GM13977 (cell line): ENCODE results near the gene ARHGAP24.

Experiments
- DNase-seq: peaks from one replicate; pipeline ENCODE4 v3.0.0; 2012; ENCODE audit warnings: low spot score
- in situ Hi-C: fragments of 300-500 bp; cut with MboI; formaldehyde crosslinking; loops from one replicate; pipeline ENCODE4 v1.12.0; 2022; ENCODE audit warnings: low sequenced_read_pairs, low pct_unique_long_range_greater_than_20kb, mixed read lengths, inconsistent platforms; ENCODE audit not compliant: unreplicated experiment
- TF ChIP-seq, protein P1 (sequence below): IDR thresholded peaks from 2 replicates; pipeline ENCODE4 v1.5.1; 2012; ENCODE audit warnings: mild to moderate bottlenecking, control low read depth; ENCODE audit not compliant: insufficient read depth; ENCODE audit errors: extremely low read depth, missing control alignments

Gene ARHGAP24

GRCh38 chr4:85696661-85697060, 221.7 kb downstream of the ARHGAP24 start:
- TF ChIP-seq, protein P1, sequence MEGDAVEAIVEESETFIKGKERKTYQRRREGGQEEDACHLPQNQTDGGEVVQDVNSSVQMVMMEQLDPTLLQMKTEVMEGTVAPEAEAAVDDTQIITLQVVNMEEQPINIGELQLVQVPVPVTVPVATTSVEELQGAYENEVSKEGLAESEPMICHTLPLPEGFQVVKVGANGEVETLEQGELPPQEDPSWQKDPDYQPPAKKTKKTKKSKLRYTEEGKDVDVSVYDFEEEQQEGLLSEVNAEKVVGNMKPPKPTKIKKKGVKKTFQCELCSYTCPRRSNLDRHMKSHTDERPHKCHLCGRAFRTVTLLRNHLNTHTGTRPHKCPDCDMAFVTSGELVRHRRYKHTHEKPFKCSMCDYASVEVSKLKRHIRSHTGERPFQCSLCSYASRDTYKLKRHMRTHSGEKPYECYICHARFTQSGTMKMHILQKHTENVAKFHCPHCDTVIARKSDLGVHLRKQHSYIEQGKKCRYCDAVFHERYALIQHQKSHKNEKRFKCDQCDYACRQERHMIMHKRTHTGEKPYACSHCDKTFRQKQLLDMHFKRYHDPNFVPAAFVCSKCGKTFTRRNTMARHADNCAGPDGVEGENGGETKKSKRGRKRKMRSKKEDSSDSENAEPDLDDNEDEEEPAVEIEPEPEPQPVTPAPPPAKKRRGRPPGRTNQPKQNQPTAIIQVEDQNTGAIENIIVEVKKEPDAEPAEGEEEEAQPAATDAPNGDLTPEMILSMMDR: no peak
- in situ Hi-C loops: no loop called here
- no peak for DNase-seq

DNA sequence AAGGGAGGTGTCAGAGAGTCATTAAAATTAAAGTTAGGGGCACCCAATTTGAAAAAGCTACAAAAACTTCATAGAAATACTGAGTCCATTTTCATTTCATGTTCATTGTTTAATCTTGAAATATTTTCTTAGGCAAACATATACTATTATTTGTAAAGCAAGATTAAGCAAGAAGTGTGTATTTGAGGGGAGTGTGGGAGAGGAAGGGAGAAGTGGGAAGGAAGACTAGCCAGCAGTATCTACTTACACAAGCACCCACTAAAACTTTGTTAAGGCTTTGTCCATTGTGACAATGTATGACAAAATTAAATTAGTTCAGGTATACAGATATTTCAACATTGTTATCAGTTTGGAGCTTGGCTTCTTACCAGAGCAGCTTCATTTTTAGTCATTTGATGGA, 222.9 kb downstream of the ARHGAP24 start:
- TF ChIP-seq, protein P1: no peak
- no peak for DNase-seq
- in situ Hi-C loops: no loop called here

GRCh38 chr4:85700362-85700761, 225.4 kb downstream of the ARHGAP24 start:
- DNase-seq: no peak
- TF ChIP-seq, protein P1: no peak
- in situ Hi-C loops: no loop called here

GRCh38 chr4:85701861-85702321, 226.9 kb downstream of the ARHGAP24 start:
- in situ Hi-C loops: no loop called here
- DNase-seq: peak; percentile 33
- TF ChIP-seq, protein P1: no peak

DNA sequence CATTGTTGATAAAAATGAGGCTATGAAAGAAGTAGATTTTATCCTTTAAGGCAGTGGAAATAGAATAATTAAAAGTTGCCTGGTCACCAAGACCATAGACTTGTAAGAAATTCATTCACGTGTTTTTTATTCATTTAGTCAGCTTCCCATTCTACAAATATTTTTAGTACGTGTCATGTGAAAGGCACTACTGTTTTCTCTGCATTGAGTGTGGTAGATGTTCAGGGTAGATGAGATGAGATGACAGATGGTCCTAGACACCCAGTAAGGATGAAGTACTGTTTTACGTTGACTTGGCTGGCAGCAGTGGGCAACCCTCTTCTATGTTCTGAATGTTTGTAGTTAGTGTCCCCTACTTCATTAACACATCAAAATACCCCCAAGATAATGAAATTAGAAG, 228.1 kb downstream of the ARHGAP24 start:
- no peak for DNase-seq
- TF ChIP-seq, protein P1: no peak
- in situ Hi-C loops: no loop called here

DNA sequence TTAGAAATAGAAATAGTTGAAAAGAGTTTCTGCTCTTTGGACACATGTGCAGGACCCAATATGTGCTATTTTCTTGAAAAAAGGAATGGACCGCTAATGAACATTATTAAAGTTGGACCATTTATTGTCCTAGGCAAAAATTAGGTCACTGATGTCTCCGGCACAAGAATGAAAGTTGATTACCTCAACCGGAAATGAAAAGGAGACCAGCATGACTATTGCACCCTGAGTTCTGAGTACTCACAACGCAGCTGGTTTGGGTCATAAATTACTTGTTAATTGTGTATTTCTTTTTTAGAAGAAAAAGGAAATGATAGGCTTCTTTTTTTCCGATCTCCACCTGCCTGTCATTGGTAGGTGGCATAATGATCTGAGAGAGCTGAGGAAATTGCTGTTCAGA, 232.7 kb downstream of the ARHGAP24 start:
- TF ChIP-seq, protein P1: no peak
- in situ Hi-C loops: no loop called here
- peak; percentile 12 for DNase-seq

DNA sequence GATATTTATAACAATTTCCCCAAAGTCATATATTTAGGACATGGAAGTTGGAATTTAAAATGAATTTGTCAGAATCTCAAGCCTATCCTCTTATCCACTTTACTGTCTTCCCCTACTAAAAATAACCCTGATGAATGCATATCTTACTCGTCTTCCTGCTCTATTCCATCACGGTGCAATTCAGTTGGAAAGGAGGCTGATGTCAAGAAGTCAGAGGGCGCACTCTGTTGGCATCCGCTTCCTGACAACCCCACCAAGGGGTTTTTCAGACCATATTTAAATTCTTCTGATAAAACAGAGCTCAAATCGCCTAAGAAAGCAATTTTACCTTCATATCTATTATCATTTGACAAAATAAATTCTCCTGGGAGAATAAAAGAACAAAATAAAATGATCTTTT, 233.5 kb downstream of the ARHGAP24 start:
- TF ChIP-seq, protein P1: no peak
- DNase-seq: no peak
- in situ Hi-C loops: no loop called here
